HL-60 (cell line): ENCODE data around the gene TSACC.
A peak's percentile ranks its signal among the peaks of the same experiment; 100 is the strongest.

Experiments
- DNase-seq, 2 experiments: peaks; one replicate each; pipeline ENCODE4 v3.0.0-alpha.2; 2010 to 2020; ENCODE audit warnings: low read depth in 1 of 2, low spot score in 1 of 2
- H3K27ac ChIP-seq: fragments of 250-450 bp; sonication (Bioruptor Pico); replicated peaks from 2 replicates; pipeline ENCODE4 v1.5.1; 2020; ENCODE audit warnings: mild to moderate bottlenecking, moderate library complexity
- H3K27me3 ChIP-seq: fragments of 250-450 bp; sonication (Bioruptor Pico); 2 replicates; pipeline ENCODE4 v1.5.1; 2021; ENCODE audit warnings: mild to moderate bottlenecking, moderate library complexity; ENCODE audit not compliant: insufficient read depth, poor library complexity, severe bottlenecking
- H3K4me3 ChIP-seq: replicated peaks from 2 replicates; pipeline ENCODE4 v1.5.1; 2011; ENCODE audit warnings: mild to moderate bottlenecking, control low read depth, low read length; ENCODE audit not compliant: insufficient read depth
- GABPA ChIP-seq: IDR thresholded peaks from 2 replicates; pipeline ENCODE4 v1.6.1; 2012; ENCODE audit warnings: low read depth
- POLR2AphosphoS5 ChIP-seq: IDR thresholded peaks from 2 replicates; pipeline ENCODE4 v1.6.1; 2012; ENCODE audit warnings: low read depth
- SPI1 ChIP-seq: IDR thresholded peaks from 2 replicates; pipeline ENCODE4 v1.6.1; 2012; ENCODE audit warnings: low read depth, mild to moderate bottlenecking, borderline replicate concordance
- TF ChIP-seq, protein P1 (sequence below): IDR thresholded peaks from 2 replicates; pipeline ENCODE4 v1.6.1; 2012; ENCODE audit warnings: low read depth; ENCODE audit not compliant: insufficient replicate concordance
- TF ChIP-seq, protein P2 (sequence below): IDR thresholded peaks from one replicate; pipeline ENCODE4 v1.5.1; 2011; ENCODE audit warnings: low read length, control low read depth, inconsistent platforms; ENCODE audit not compliant: insufficient read depth

Gene TSACC

DNA sequence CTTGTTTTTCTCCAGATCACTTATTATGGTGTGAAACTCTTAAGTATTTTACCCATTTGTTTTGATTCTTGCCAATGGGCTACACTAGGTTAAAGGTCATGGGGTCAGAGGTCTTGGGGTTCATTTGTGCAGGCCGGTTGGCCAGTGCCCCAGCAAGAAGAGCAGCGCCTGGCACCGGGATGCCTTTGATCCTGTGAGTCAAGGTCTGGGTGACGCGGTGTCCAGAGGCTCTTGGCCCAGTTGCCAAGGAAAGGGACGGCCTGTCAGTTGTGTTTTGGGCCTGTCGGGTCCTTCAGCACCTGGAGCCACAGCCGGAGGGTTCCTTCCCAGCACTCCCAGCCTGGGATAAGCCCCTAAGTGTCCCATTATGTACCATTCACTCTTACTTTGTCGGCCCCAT lies 55.8 kb downstream of the TSACC start:
- peaks cover 9% of the 10 kb centered on the region for H3K27me3 ChIP-seq
- no peak overlapping the region for H3K4me3 ChIP-seq
- no peak overlapping the region for H3K27ac ChIP-seq
- TF ChIP-seq SPI1 (no peak), POLR2AphosphoS5 (no peak), GABPA (no peak)
- TF ChIP-seq, protein P1, sequence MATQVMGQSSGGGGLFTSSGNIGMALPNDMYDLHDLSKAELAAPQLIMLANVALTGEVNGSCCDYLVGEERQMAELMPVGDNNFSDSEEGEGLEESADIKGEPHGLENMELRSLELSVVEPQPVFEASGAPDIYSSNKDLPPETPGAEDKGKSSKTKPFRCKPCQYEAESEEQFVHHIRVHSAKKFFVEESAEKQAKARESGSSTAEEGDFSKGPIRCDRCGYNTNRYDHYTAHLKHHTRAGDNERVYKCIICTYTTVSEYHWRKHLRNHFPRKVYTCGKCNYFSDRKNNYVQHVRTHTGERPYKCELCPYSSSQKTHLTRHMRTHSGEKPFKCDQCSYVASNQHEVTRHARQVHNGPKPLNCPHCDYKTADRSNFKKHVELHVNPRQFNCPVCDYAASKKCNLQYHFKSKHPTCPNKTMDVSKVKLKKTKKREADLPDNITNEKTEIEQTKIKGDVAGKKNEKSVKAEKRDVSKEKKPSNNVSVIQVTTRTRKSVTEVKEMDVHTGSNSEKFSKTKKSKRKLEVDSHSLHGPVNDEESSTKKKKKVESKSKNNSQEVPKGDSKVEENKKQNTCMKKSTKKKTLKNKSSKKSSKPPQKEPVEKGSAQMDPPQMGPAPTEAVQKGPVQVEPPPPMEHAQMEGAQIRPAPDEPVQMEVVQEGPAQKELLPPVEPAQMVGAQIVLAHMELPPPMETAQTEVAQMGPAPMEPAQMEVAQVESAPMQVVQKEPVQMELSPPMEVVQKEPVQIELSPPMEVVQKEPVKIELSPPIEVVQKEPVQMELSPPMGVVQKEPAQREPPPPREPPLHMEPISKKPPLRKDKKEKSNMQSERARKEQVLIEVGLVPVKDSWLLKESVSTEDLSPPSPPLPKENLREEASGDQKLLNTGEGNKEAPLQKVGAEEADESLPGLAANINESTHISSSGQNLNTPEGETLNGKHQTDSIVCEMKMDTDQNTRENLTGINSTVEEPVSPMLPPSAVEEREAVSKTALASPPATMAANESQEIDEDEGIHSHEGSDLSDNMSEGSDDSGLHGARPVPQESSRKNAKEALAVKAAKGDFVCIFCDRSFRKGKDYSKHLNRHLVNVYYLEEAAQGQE = no peak
- TF ChIP-seq, protein P2, sequence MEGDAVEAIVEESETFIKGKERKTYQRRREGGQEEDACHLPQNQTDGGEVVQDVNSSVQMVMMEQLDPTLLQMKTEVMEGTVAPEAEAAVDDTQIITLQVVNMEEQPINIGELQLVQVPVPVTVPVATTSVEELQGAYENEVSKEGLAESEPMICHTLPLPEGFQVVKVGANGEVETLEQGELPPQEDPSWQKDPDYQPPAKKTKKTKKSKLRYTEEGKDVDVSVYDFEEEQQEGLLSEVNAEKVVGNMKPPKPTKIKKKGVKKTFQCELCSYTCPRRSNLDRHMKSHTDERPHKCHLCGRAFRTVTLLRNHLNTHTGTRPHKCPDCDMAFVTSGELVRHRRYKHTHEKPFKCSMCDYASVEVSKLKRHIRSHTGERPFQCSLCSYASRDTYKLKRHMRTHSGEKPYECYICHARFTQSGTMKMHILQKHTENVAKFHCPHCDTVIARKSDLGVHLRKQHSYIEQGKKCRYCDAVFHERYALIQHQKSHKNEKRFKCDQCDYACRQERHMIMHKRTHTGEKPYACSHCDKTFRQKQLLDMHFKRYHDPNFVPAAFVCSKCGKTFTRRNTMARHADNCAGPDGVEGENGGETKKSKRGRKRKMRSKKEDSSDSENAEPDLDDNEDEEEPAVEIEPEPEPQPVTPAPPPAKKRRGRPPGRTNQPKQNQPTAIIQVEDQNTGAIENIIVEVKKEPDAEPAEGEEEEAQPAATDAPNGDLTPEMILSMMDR = no peak
- DNase-seq = no peak

DNA sequence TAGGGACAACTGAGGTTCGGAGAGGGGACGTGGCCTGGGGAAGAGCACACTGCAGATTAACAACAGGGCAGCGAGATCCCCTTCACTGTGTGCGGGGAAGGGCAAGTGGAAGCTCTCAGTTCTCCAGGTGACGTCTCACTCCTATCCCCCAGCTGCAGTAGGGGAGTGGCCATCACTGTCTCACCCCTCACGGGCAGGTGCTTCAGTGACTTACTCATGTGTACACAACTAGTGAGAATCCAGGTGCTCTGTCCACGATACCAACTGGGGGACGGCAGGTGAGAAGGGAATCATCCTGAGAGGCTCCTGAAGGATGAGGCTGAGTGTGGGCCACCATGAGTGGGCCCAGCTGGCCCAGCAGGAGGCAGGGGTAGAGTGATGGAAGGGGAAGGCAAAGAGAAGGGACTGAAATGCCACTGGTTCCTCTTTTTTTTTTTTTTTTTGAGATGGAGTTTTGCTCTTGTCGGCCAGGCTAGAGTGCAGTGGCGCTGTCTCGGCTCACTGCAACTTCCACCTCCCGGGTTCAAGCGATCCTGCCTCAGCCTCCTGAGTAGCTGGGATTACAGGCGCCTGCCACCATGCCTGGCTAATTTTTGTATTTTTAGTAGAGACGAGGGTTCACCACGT lies 56.6 kb downstream of the TSACC start:
- peak in 1 of 2 experiments; percentile 40 for DNase-seq
- Histone ChIP-seq H3K27me3 (peaks cover 3% of the 10 kb centered on the region), H3K27ac (no peak overlapping the region), H3K4me3 (no peak overlapping the region)
- no peak for TF ChIP-seq GABPA
- TF ChIP-seq POLR2AphosphoS5 = no peak
- TF ChIP-seq SPI1 = peak; percentile 47; the same call in 1 of the 2 replicates
- TF ChIP-seq, protein P2 = no peak
- TF ChIP-seq, protein P1 = no peak
